DMS 273 (cell line): Measurements from ENCODE around the gene ARL5B.

Experiments
- DNase-seq: peaks from one replicate; lab custom pipeline; 2025; ENCODE audit not compliant: unreplicated experiment; lab: John Stamatoyannopoulos, UW

Gene ARL5B

DNA sequence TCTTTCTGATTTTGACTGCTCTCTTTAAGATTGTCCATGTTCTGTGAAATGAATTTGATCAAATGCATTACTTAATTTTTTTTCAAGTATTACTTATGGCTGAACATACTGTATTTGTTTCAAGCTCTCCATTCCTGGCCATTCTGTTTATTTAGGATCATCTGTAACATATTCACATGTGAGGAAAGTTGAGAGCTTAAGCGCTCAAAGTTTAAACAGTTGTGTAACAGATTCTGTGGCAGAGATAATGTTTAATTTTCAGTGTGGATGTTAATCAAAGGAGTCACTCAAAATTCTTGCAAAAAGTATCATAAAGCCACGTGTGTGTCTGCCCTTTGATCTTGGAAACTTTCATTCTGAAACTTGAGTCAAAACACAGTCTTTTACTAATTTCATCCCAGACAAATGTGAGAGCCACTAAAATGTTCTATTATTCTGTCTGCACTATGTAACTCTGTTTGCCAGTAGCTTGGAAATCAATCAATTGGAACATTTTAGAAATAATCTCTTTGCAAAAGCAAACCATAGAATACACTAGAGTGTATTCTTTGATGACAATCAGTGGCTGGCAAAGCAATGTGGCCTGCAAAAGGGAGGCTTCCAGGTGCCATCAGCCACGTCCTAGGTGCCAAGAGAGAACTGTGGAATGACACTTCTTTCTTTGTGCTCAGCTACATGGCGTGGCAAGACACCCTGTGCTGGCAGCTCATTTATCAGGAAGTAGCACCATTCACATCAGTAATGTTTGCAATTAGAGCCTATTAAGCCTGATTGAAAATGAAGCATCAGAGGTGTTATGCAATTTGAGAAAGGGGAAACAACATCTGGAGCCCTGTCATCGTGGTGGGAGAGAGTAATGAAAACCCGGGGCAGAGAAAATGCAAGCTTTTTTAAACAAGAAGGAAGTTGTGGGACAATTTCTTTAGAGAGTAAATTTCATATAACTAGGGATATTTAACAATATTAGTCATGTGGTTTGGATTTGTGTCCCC is 40.9 kb downstream of the ARL5B start:
- DNase-seq = no peak

GRCh38 chr10:18703521-18703920 is 44.3 kb downstream of the ARL5B start:
- DNase-seq = no peak

DNA sequence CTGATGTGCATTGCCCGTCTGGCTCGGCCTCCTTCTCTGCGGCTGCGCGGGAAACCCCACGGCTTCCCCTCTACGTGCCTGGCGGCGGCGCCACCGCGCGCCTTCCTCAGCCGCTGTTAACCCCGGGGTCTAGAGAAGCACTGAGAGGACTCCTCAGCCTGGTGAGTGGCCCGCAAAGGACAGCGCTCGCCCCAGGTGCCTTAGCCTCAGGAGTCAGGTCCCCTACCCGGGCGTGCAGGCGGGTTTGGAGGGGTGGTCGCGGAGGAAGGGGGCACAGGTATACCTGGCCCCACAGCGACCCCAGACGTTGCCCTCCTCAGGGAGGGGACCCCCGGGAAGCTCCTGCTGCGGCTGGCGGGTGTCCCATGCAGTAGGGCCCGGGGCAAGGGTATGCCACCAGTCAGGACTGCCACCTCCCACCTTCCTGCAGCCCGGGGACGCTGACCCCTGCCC is 51.0 kb downstream of the ARL5B start:
- no peak for DNase-seq

GRCh38 chr10:18713077-18713476 is 53.8 kb downstream of the ARL5B start:
- no peak for DNase-seq

DNA sequence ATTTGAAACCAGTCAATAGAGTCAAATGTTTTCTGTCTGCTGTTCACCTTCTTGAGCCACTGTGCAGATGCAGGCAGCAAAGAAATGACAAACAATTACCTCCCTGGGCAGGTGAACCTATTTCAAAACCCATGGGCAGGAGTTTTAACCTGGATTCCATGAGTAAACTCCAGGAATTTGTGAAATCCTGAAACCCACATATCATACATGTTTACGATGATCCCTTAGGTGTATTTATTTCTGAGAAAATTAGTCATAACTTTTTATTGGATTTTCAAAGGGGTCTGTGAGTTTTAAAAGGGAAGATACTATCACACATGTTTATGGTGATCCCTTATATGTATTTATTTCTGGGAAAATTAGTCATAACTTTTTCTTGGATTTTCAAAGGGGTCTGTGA is 59.8 kb downstream of the ARL5B start:
- DNase-seq = no peak

GRCh38 chr10:18719811-18720210 is 60.6 kb downstream of the ARL5B start:
- DNase-seq = no peak

- DNase-seq = no peak
These were observed 61.8 kb downstream of the ARL5B start for GRCh38 chr10:18721067-18721466.

DNA sequence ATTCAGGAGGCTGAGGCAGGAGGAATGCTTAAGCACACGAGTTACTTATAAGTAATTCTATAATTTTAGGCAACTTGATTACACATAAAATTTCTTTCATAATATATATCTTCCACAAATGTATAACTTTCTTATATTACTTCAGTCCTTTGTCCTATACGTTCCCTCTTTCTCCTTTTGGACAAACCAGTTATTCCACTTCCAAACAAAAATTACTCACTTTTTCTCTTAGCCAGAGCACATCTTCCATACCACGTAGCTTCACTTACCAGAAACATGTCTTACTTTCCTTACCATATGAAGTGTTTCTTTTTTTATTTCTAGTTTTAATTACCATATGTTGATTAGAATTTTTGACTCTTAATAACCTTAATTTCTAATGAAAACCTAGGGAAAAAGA is 64.6 kb downstream of the ARL5B start:
- DNase-seq = no peak
